H9 (cell line): ENCODE measurements around the gene OLA1. TPM values are rescaled to one million over a fixed set of nuclear protein-coding genes. Genes with fewer than 3 reads are reported as not detected.

Experiments used
- DNase-seq: peaks from one replicate; pipeline ENCODE4 v3.0.0-alpha.2; 2017
- H2AFZ ChIP-seq: one replicate; pipeline ENCODE4 v1.6.1; 2013; ENCODE audit warnings: mild to moderate bottlenecking, low read length, control low read depth, moderate library complexity
- H2AK5ac ChIP-seq: 2 replicates; pipeline ENCODE4 v1.6.1; 2013; ENCODE audit warnings: low read length, control low read depth, mixed read lengths; ENCODE audit not compliant: insufficient read length
- H2BK120ac ChIP-seq: one replicate; pipeline ENCODE4 v1.6.1; 2013; ENCODE audit warnings: low read depth, mild to moderate bottlenecking, low read length, control low read depth, inconsistent platforms; ENCODE audit not compliant: poor library complexity, severe bottlenecking
- H2BK12ac ChIP-seq: 2 replicates; pipeline ENCODE4 v1.6.1; 2013; ENCODE audit warnings: low read length, control low read depth, mixed read lengths, low read depth; ENCODE audit not compliant: insufficient read length
- H2BK15ac ChIP-seq: 2 replicates; pipeline ENCODE4 v1.6.1; 2013; ENCODE audit warnings: low read depth, low read length, control low read depth
- H2BK20ac ChIP-seq: one replicate; pipeline ENCODE4 v1.6.1; 2013; ENCODE audit warnings: low read depth, mild to moderate bottlenecking, low read length, control low read depth, inconsistent platforms; ENCODE audit not compliant: poor library complexity, severe bottlenecking
- H2BK5ac ChIP-seq: 2 replicates; pipeline ENCODE4 v1.6.1; 2013; ENCODE audit warnings: low read length, control low read depth, mixed read lengths; ENCODE audit not compliant: insufficient read length
- H3K14ac ChIP-seq: 2 replicates; pipeline ENCODE4 v1.6.1; 2013; ENCODE audit warnings: low read length, control low read depth; ENCODE audit not compliant: insufficient read depth
- H3K18ac ChIP-seq: 2 replicates; pipeline ENCODE4 v1.6.1; 2013; ENCODE audit warnings: low read depth, mild to moderate bottlenecking, mixed read lengths, low read length, control low read depth; ENCODE audit not compliant: insufficient read length
- H3K23ac ChIP-seq: 2 replicates; pipeline ENCODE4 v1.6.1; 2013; ENCODE audit warnings: low read length, control low read depth, mixed read lengths, low read depth; ENCODE audit not compliant: insufficient read length
- H3K23me2 ChIP-seq: 2 replicates; pipeline ENCODE4 v1.6.1; 2013; ENCODE audit warnings: low read depth, mild to moderate bottlenecking, mixed read lengths, low read length, control low read depth; ENCODE audit not compliant: insufficient read length, poor library complexity, severe bottlenecking
- H3K27ac ChIP-seq: 2 replicates; pipeline ENCODE4 v1.5.1; 2013; ENCODE audit warnings: low read length, control low read depth, mixed read lengths, low read depth; ENCODE audit not compliant: insufficient read length
- H3K27me3 ChIP-seq: 2 replicates; pipeline ENCODE4 v1.6.1; 2013; ENCODE audit warnings: low read length, control low read depth, inconsistent platforms; ENCODE audit not compliant: insufficient read depth
- H3K4ac ChIP-seq: 2 replicates; pipeline ENCODE4 v1.6.1; 2013; ENCODE audit warnings: low read depth, mild to moderate bottlenecking, control low read depth, inconsistent platforms, low read length, moderate library complexity
- H3K4me1 ChIP-seq: 2 replicates; pipeline ENCODE4 v1.6.1; 2013; ENCODE audit warnings: low read length, control low read depth, inconsistent platforms; ENCODE audit not compliant: insufficient read depth
- H3K4me2 ChIP-seq: 2 replicates; pipeline ENCODE4 v1.6.1; 2013; ENCODE audit warnings: low read length, control low read depth, mixed read lengths; ENCODE audit not compliant: insufficient read length, insufficient read depth
- H3K56ac ChIP-seq: 2 replicates; pipeline ENCODE4 v1.6.1; 2013; ENCODE audit warnings: low read depth, mild to moderate bottlenecking, mixed read lengths, low read length, control low read depth; ENCODE audit not compliant: insufficient read length
- H3K79me1 ChIP-seq: 2 replicates; pipeline ENCODE4 v1.6.1; 2013; ENCODE audit warnings: low read depth, mild to moderate bottlenecking, moderate library complexity, low read length, control low read depth, inconsistent platforms; ENCODE audit not compliant: insufficient read depth, poor library complexity, severe bottlenecking
- H3K79me2 ChIP-seq: 2 replicates; pipeline ENCODE4 v1.6.1; 2013; ENCODE audit warnings: low read length, control low read depth, inconsistent platforms; ENCODE audit not compliant: insufficient read depth
- H3K9ac ChIP-seq: 2 replicates; pipeline ENCODE4 v1.6.1; 2013; ENCODE audit warnings: low read length, control low read depth, mixed read lengths; ENCODE audit not compliant: insufficient read length; ENCODE audit errors: extremely low read depth
- H3K9me3 ChIP-seq: one replicate; pipeline ENCODE4 v1.6.1; 2013; ENCODE audit warnings: low read depth, low read length, inconsistent platforms; ENCODE audit not compliant: control insufficient read depth
- H3T11ph ChIP-seq: one replicate; pipeline ENCODE4 v1.6.1; 2013; ENCODE audit warnings: mild to moderate bottlenecking, low read length, control low read depth, inconsistent platforms
- H4K20me1 ChIP-seq: one replicate; pipeline ENCODE4 v1.6.1; 2013; ENCODE audit not compliant: control insufficient read depth, insufficient read length, insufficient read depth
- H4K5ac ChIP-seq: 2 replicates; pipeline ENCODE4 v1.6.1; 2013; ENCODE audit warnings: low read depth, mild to moderate bottlenecking, mixed read lengths, low read length, control low read depth; ENCODE audit not compliant: insufficient read length
- H4K8ac ChIP-seq: replicated peaks from 2 replicates; pipeline ENCODE4 v1.6.1; 2013; ENCODE audit warnings: low read length, control low read depth, mixed read lengths, low read depth; ENCODE audit not compliant: insufficient read length
- H4K91ac ChIP-seq: 2 replicates; pipeline ENCODE4 v1.6.1; 2013; ENCODE audit warnings: low read depth, mild to moderate bottlenecking, moderate library complexity, mixed read lengths, low read length, control low read depth; ENCODE audit not compliant: insufficient read length
- H3K27ac Mint-ChIP-seq, 3 experiments: 2 replicates in 2 of 3; 3 replicates in 1 of 3; pipeline ENCODE4 v1.8.0; 2020 to 2021; ENCODE audit warnings: mixed read lengths in 3 of 3, mild to moderate bottlenecking in 1 of 3, moderate library complexity in 1 of 3
- H3K27me3 Mint-ChIP-seq: 2 replicates; pipeline ENCODE4 v1.8.0; 2021; ENCODE audit warnings: low read depth, mild to moderate bottlenecking, moderate library complexity, mixed read lengths
- H3K36me3 Mint-ChIP-seq, 3 experiments: 2 replicates in 2 of 3; 3 replicates in 1 of 3; pipeline ENCODE4 v1.8.0; 2020 to 2021; ENCODE audit warnings: low read depth in 3 of 3, mixed read lengths in 3 of 3; ENCODE audit not compliant: insufficient read depth in 1 of 3
- H3K4me1 Mint-ChIP-seq, 2 experiments: 2 replicates each; pipeline ENCODE4 v1.8.0; 2020; ENCODE audit warnings: mixed read lengths in 2 of 2
- H3K4me3 Mint-ChIP-seq, 2 experiments: 2 replicates in 1 of 2; 3 replicates in 1 of 2; pipeline ENCODE4 v1.8.0; 2020 to 2021; ENCODE audit warnings: mild to moderate bottlenecking in 2 of 2, mixed read lengths in 2 of 2, moderate library complexity in 1 of 2
- H3K9me3 Mint-ChIP-seq, 2 experiments: 2 replicates in 1 of 2; 3 replicates in 1 of 2; pipeline ENCODE4 v1.8.0; 2020; ENCODE audit warnings: mild to moderate bottlenecking in 2 of 2, mixed read lengths in 2 of 2, moderate library complexity in 1 of 2
- CTCF ChIP-seq: fragments of 200-600 bp; sonication (generic); conservative IDR thresholded peaks from 3 replicates; pipeline ENCODE4 v1.8.0; 2021; ENCODE audit warnings: antibody characterized with exemption, mild to moderate bottlenecking
- WGBS: extraction: QIAGEN DNeasy Blood & Tissue Kit; methylation state at CpG from one replicate; pipeline ENCODE4 v1.1.7; 2013; ENCODE audit warnings: missing lambda C conversion rate, low lambda C conversion rate, mixed read lengths; ENCODE audit not compliant: insufficient read length; ENCODE audit errors: extremely low coverage; 5-methylcytosine and 5-hydroxymethylcytosine counted together
- total RNA-seq: library from RNA; stranded (reverse); gene quantifications from 2 replicates; pipeline ENCODE4 v1.2.1, GENCODE V29; 2021

The OLA1 gene
- total RNA-seq, 1 experiment from 2014 or later, result 133 TPM

GRCh38 chr2:174080672-174081121 is 167.6 kb downstream of the OLA1 start:
- no CpG with 5 or more reads among the region's 6 CpGs for WGBS
- no peak overlapping the region for H3K4me3 Mint-ChIP-seq
- no peak overlapping the region for H2BK12ac ChIP-seq
- H3K27ac Mint-ChIP-seq, result no peak overlapping the region
- no peak overlapping the region for H3K9ac ChIP-seq
- TF ChIP-seq CTCF, result no peak
- H3K9me3 Mint-ChIP-seq, result no peaks in the 10 kb centered on the region; a peak in 2 of 5 replicates
- no peaks in the 10 kb centered on the region for H3K79me1 ChIP-seq
- no peaks in the 10 kb centered on the region for H3K27me3 ChIP-seq
- H3K4me1 ChIP-seq, result no peaks in the 10 kb centered on the region; the same call in 1 of the 2 replicates
- no peak overlapping the region for H2BK15ac ChIP-seq
- no peaks in the 10 kb centered on the region for H3K79me2 ChIP-seq
- no peaks in the 10 kb centered on the region for H3K9me3 ChIP-seq
- no peak overlapping the region for H4K91ac ChIP-seq
- no peak overlapping the region for H2BK120ac ChIP-seq
- no peak overlapping the region for H3K14ac ChIP-seq
- no peak overlapping the region for H3T11ph ChIP-seq
- no peak overlapping the region for H3K27ac ChIP-seq
- H3K56ac ChIP-seq, result no peak overlapping the region
- peaks cover 4% of the 10 kb centered on the region for H3K27me3 Mint-ChIP-seq
- H4K8ac ChIP-seq, result no peak overlapping the region
- no peak overlapping the region for H3K18ac ChIP-seq
- peaks cover 0 to 2% (median 0%) of the 10 kb centered on the region in 3 experiments; a peak in 1 of 7 replicates for H3K36me3 Mint-ChIP-seq
- H4K5ac ChIP-seq, result no peak overlapping the region
- H2AFZ ChIP-seq, result no peak overlapping the region
- H2BK5ac ChIP-seq, result no peak overlapping the region
- no peak for DNase-seq
- no peak overlapping the region for H2BK20ac ChIP-seq
- no peak overlapping the region for H3K23ac ChIP-seq
- no peak overlapping the region for H3K4ac ChIP-seq
- H3K4me2 ChIP-seq, result no peak overlapping the region
- H2AK5ac ChIP-seq, result no peak overlapping the region
- H4K20me1 ChIP-seq, result no peaks in the 10 kb centered on the region
- H3K4me1 Mint-ChIP-seq, result peaks cover 25 to 31% of the 10 kb centered on the region in 2 experiments
- H3K23me2 ChIP-seq, result no peaks in the 10 kb centered on the region
